Measurements from ENCODE around the gene RNASEL. TPM values are rescaled to one million over a fixed set of nuclear protein-coding genes. Genes with fewer than 3 reads are reported as not detected.

Gene RNASEL
- total and polyA plus RNA-seq, 2 of the 13 experiments (the other 11 are each of a cell fraction or from before 2014, with no cell fraction given) = 0.05 to 0.20 TPM

DNA sequence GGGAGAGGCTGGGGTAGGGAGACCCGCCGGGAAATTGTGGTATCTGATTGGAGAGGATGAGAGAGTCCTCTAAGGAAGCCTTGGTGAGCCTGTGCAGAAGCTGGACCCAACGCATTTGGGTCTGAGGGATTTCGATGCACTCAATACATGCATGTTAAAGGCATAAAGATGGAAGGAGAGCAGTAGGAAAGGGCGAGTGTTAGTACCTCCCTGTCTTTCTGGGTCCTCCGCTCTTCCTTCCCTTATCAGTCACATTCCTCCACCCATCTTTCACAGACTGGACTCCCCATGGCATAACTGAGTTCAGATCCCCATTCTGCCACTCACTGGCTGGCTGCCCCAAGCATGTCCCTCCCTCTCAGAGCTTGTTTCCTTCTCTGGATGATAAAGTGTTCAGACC lies 7.9 kb upstream of the RNASEL start:
- no peak for FAIRE-seq
- intact Hi-C loops (cut with micrococcal nuclease; ENCODE audit: unreplicated experiment) = loop anchor here (5.0 kb wide), 1 partner anchor 150 kb away; no protein-coding TSS in a partner anchor
- TF ChIP-seq SIN3A (IDR thresholded peaks at IDR 0.05; ENCODE audit: borderline replicate concordance, low read depth, low read length) = no peak
- TF ChIP-seq, protein P1, sequence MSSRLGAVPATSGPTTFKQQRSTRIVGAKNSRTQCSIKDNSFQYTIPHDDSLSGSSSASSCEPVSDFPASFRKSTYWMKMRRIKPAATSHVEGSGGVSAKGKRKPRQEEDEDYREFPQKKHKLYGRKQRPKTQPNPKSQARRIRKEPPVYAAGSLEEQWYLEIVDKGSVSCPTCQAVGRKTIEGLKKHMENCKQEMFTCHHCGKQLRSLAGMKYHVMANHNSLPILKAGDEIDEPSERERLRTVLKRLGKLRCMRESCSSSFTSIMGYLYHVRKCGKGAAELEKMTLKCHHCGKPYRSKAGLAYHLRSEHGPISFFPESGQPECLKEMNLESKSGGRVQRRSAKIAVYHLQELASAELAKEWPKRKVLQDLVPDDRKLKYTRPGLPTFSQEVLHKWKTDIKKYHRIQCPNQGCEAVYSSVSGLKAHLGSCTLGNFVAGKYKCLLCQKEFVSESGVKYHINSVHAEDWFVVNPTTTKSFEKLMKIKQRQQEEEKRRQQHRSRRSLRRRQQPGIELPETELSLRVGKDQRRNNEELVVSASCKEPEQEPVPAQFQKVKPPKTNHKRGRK (CRISPR knock-in tag; IDR thresholded peaks at IDR 0.05) = no peak
- TF ChIP-seq MXD4 (CRISPR knock-in tag; IDR thresholded peaks at IDR 0.05) = no peak
- no peak for TF ChIP-seq CREBL2 (CRISPR knock-in tag; IDR thresholded peaks at IDR 0.05; ENCODE audit: borderline replicate concordance)
- no peak for TF ChIP-seq SALL2 (CRISPR knock-in tag; IDR thresholded peaks at IDR 0.05)
- no peak for TF ChIP-seq NONO (IDR thresholded peaks at IDR 0.05)
- TF ChIP-seq NONO (CRISPR knock-in tag; conservative IDR thresholded peaks at IDR 0.05) = no peak
- no peak for TF ChIP-seq ZMAT3 (CRISPR knock-in tag; conservative IDR thresholded peaks at IDR 0.05)
- TF ChIP-seq, protein P2, sequence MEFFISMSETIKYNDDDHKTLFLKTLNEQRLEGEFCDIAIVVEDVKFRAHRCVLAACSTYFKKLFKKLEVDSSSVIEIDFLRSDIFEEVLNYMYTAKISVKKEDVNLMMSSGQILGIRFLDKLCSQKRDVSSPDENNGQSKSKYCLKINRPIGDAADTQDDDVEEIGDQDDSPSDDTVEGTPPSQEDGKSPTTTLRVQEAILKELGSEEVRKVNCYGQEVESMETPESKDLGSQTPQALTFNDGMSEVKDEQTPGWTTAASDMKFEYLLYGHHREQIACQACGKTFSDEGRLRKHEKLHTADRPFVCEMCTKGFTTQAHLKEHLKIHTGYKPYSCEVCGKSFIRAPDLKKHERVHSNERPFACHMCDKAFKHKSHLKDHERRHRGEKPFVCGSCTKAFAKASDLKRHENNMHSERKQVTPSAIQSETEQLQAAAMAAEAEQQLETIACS (CRISPR knock-in tag; IDR thresholded peaks at IDR 0.05) = no peak
- no peak for TF ChIP-seq KDM3A (CRISPR knock-in tag; IDR thresholded peaks at IDR 0.05; ENCODE audit: low read depth)
- TF ChIP-seq, protein P3, sequence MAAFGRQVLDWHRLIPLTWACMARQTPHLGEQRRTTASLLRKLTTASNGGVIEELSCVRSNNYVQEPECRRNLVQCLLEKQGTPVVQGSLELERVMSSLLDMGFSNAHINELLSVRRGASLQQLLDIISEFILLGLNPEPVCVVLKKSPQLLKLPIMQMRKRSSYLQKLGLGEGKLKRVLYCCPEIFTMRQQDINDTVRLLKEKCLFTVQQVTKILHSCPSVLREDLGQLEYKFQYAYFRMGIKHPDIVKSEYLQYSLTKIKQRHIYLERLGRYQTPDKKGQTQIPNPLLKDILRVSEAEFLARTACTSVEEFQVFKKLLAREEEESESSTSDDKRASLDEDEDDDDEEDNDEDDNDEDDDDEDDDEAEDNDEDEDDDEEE (CRISPR knock-in tag; IDR thresholded peaks at IDR 0.05) = no peak
- no peak for TF ChIP-seq BCLAF1 (IDR thresholded peaks at IDR 0.05)
- TF ChIP-seq ZNF280D (CRISPR knock-in tag; IDR thresholded peaks at IDR 0.05) = no peak
- no peak for TF ChIP-seq ATRX (CRISPR knock-in tag; IDR thresholded peaks at IDR 0.05; ENCODE audit: borderline replicate concordance)

More for the DNA sequence above, 7.9 kb upstream of the RNASEL start:
- H4K20me1 ChIP-seq (ENCODE audit: insufficient read depth, low read length) = no peaks in the 10 kb centered on the region
- H3K36me3 ChIP-seq (replicated peaks in 1 of 2; ENCODE audit: control insufficient read depth in 1 of 2, insufficient read depth in 2 of 2, low read length in 2 of 2) = no peaks in the 10 kb centered on the region
- H3K9me3 ChIP-seq (ENCODE audit: low read length) = no peaks in the 10 kb centered on the region
- H3K27ac ChIP-seq (ENCODE audit: extremely low read length, insufficient read depth, low read length) = no peak overlapping the region
- WGBS (ENCODE audit: low lambda C conversion rate) = 30% methylated on average over 6 of the region's 6 CpGs
- no TSS peak for BruUV-seq (replicated peaks)
- no peaks in the 10 kb centered on the region for H3K4me1 ChIP-seq (ENCODE audit: insufficient read depth, low read length)
- ATAC-seq = no peak
- no peak overlapping the region for H3K9ac ChIP-seq (ENCODE audit: insufficient read depth, low read depth, low read length)
- H3K27me3 ChIP-seq (ENCODE audit: control insufficient read depth in 1 of 2, insufficient read depth in 2 of 2, low read length in 2 of 2) = no peaks in the 10 kb centered on the region; a peak in 1 of 5 replicates
- in situ Hi-C loops (cut with HindIII; ENCODE audit: extremely low pct_ligation_motif_present, low pct_unique_long_range_greater_than_20kb) = loop anchor here (10.0 kb wide), 1 partner anchor 152 kb away; no protein-coding TSS in a partner anchor
- no peak for DNase-seq (ENCODE audit: low spot score)
- H2AFZ ChIP-seq (ENCODE audit: low read length) = no peak overlapping the region
- no peaks in the 10 kb centered on the region for H3K79me2 ChIP-seq (ENCODE audit: insufficient read depth, low read length)
- ChIA-PET POLR2A (no interaction called here), CTCF (ENCODE audit: low intra/inter-chr PET ratio, low total read pairs) (no interaction called here)
- no peak overlapping the region for H3K4me3 ChIP-seq (replicated peaks in 1 of 3; ENCODE audit: insufficient read depth in 1 of 3, low read depth in 2 of 3, low read length in 3 of 3)
- H3K4me2 ChIP-seq (ENCODE audit: low read depth, low read length) = no peak overlapping the region
